Upper lobe of left lung (tissue), 6 donors: ENCODE results near the gene SLC38A2. TPM values are rescaled to one million over a fixed set of nuclear protein-coding genes. Genes with fewer than 3 reads are reported as not detected.
A peak's percentile ranks its signal among the peaks of the same experiment; 100 is the strongest.

ENCODE experiments used
- ATAC-seq, 2 donors: fragments of 200-7000 bp; cut with Tn5 transposase; one replicate each; pipeline ENCODE4 v1.9.1; 2022; ENCODE audit warnings: mild to moderate bottlenecking in 2 of 2, moderate library complexity in 2 of 2; ENCODE audit not compliant: low FRiP score in 2 of 2
- DNase-seq, 2 donors: peaks; one replicate each; pipeline ENCODE4 v3.0.0-alpha.2; 2019 to 2020
- H3K27ac ChIP-seq, 4 donors: fragments of 200-600 bp; sonication (generic); one replicate each; pipeline ENCODE4 v1.5.1; 2016 to 2019
- H3K27me3 ChIP-seq, 4 donors: fragments of 200-600 bp; sonication (generic); one replicate each; pipeline ENCODE4 v1.5.1; 2017 to 2019
- H3K36me3 ChIP-seq, 4 donors: fragments of 200-600 bp; sonication (generic); one replicate each; pipeline ENCODE4 v1.5.1; 2016 to 2019
- H3K4me1 ChIP-seq, 4 donors: fragments of 200-600 bp; sonication (generic); one replicate each; pipeline ENCODE4 v1.5.1; 2018 to 2019
- H3K4me3 ChIP-seq, 4 donors: fragments of 200-600 bp; sonication (generic); one replicate each; pipeline ENCODE4 v1.5.1; 2017 to 2019; ENCODE audit warnings: mild to moderate bottlenecking in 2 of 4, moderate library complexity in 1 of 4
- H3K9me3 ChIP-seq, 4 donors: fragments of 200-600 bp; sonication (generic); one replicate each; pipeline ENCODE4 v1.5.1; 2018 to 2019
- CTCF ChIP-seq, 6 experiments: fragments of 450-650 bp in 4 of 6; fragments of 200-600 bp in 2 of 6; sonication (generic) in 2 of 6; IDR thresholded peaks; one replicate each; pipeline ENCODE4 v1.5.1; 2016 to 2019; ENCODE audit warnings: antibody characterized with exemption in 6 of 6
- EP300 ChIP-seq, 4 donors: sonication (generic); formaldehyde crosslinking; IDR thresholded peaks; one replicate each; pipeline ENCODE4 v1.5.1; 2017; ENCODE audit warnings: antibody characterized with exemption in 4 of 4, control low read depth in 2 of 4
- POLR2A ChIP-seq, 4 donors: fragments of 450-650 bp; IDR thresholded peaks; one replicate each; pipeline ENCODE4 v1.5.1; 2016 to 2017; ENCODE audit warnings: antibody characterized with exemption in 4 of 4, mild to moderate bottlenecking in 2 of 4
- POLR2AphosphoS5 ChIP-seq, 2 donors: sonication (generic); formaldehyde crosslinking; IDR thresholded peaks; one replicate each; pipeline ENCODE4 v1.5.1; 2017; ENCODE audit warnings: antibody characterized with exemption in 2 of 2
- WGBS, 2 donors: methylation state at CpG; one replicate each; pipeline ENCODE4 v1.1.5; 2017 to 2018; 5-methylcytosine and 5-hydroxymethylcytosine counted together
- total RNA-seq, 6 donors: library from RNA; depleted of rRNA in 4 of 6; stranded (reverse); fragments of >200 nt in 4 of 6; gene quantifications; one replicate each; pipeline versions ENCODE4 v1.1.0 to v1.2.1, GENCODE V29; 2016 to 2021
- donor health status: DM: no; HTN: no; CAD: no; lungs with moderate emphysema.
- donor health status: DM: no; HTN: yes; CAD: no; lungs with severe emphysema.

The SLC38A2 gene
- total RNA-seq, 6 donors from 2014 or later = 104 to 409 (median 223) TPM

GRCh38 chr12:46388427-46389021, 16.0 kb upstream of the SLC38A2 start:
- Histone ChIP-seq H3K4me3 (no peak overlapping the region), H3K9me3 (no peaks in the 10 kb centered on the region), H3K27me3 (no peaks in the 10 kb centered on the region), H3K36me3 (no peaks in the 10 kb centered on the region), H3K4me1 (peaks cover 37 to 54% (median 49%) of the 10 kb centered on the region in 4 donors), H3K27ac (peak overlapping the region; percentile 4 to 100 (median 40))
- WGBS, 2 donors = 69 to 81% methylated on average over 3 of the region's 3 CpGs
- TF ChIP-seq POLR2AphosphoS5 (IDR thresholded peaks at IDR 0.05) (no peak), POLR2A (IDR thresholded peaks at IDR 0.05) (no peak), CTCF (IDR thresholded peaks at IDR 0.05) (no peak), EP300 (IDR thresholded peaks at IDR 0.05) (no peak)
- ATAC-seq (no peak), DNase-seq (no peak)

- 80 to 87% methylated on average over 6 of the region's 6 CpGs for WGBS, 2 donors
- Histone ChIP-seq H3K36me3 (no peaks in the 10 kb centered on the region), H3K9me3 (no peaks in the 10 kb centered on the region), H3K27me3 (no peaks in the 10 kb centered on the region), H3K4me1 (peaks cover 37 to 56% (median 50%) of the 10 kb centered on the region in 4 donors), H3K4me3 (no peak overlapping the region), H3K27ac (peak overlapping the region; percentile 67 to 100 (median 70))
- ATAC-seq (no peak), DNase-seq (no peak)
- TF ChIP-seq CTCF (IDR thresholded peaks at IDR 0.05) = no peak
Measured at GRCh38 chr12:46387670-46388069, 15.1 kb upstream of the SLC38A2 start.

GRCh38 chr12:46386877-46387629, 14.5 kb upstream of the SLC38A2 start:
- WGBS, 2 donors = 30 to 33% methylated on average over 7 of the region's 7 CpGs
- Histone ChIP-seq H3K4me1 (peaks cover 43 to 62% (median 53%) of the 10 kb centered on the region in 4 donors), H3K9me3 (no peaks in the 10 kb centered on the region), H3K27ac (peak overlapping the region; percentile 67 to 100 (median 70)), H3K27me3 (no peaks in the 10 kb centered on the region), H3K36me3 (no peaks in the 10 kb centered on the region), H3K4me3 (peak overlapping the region in 1 of 4 donors; percentile 5)
- peak in 1 of 2 donors; percentile 60 for DNase-seq
- no peak for TF ChIP-seq POLR2A (IDR thresholded peaks at IDR 0.05)
- TF ChIP-seq CTCF (IDR thresholded peaks at IDR 0.05) = no peak
- TF ChIP-seq POLR2AphosphoS5 (IDR thresholded peaks at IDR 0.05) = no peak
- no peak for TF ChIP-seq EP300 (IDR thresholded peaks at IDR 0.05)
- ATAC-seq = no peak

- WGBS, 2 donors = 44 to 50% methylated on average over 3 of the region's 3 CpGs
- peak overlapping the region in 1 of 4 donors; percentile 5 for H3K4me3 ChIP-seq
- no peaks in the 10 kb centered on the region for H3K9me3 ChIP-seq
- TF ChIP-seq EP300 (IDR thresholded peaks at IDR 0.05) (peak in 1 of 4 donors; percentile 36), CTCF (IDR thresholded peaks at IDR 0.05) (no peak)
- ATAC-seq (no peak), DNase-seq (no peak)
- no peaks in the 10 kb centered on the region for H3K27me3 ChIP-seq
- H3K27ac ChIP-seq = peak overlapping the region; percentile 67 to 100 (median 70)
- no peaks in the 10 kb centered on the region for H3K36me3 ChIP-seq
- peaks cover 44 to 63% (median 54%) of the 10 kb centered on the region in 4 donors for H3K4me1 ChIP-seq
Measured at GRCh38 chr12:46386360-46386867, 13.8 kb upstream of the SLC38A2 start.
